Measurements from ENCODE around the gene BRD9.
"Not testable (repeated sequence)": the region's sequence is repeated elsewhere in the genome, so short reads cannot be mapped to it uniquely, and the experiment has no call there.

- not testable (repeated sequence) for TF ChIP-seq CTCF, POLR2AphosphoS5, POLR2A (IDR thresholded peaks at IDR 0.05)
Measured at GRCh38 chr5:828194-828593, 64.4 kb downstream of the BRD9 start.

Measured in transverse colon (tissue), 4 donors.